Measurements from ENCODE around the gene FEV. TPM values are rescaled to one million over a fixed set of nuclear protein-coding genes. Genes with fewer than 3 reads are reported as not detected.

Gene FEV
- total and polyA plus RNA-seq, 2 experiments from 2014 or later, result not detected

- Histone ChIP-seq H3K4me1 (ENCODE audit: low read depth) (peaks cover 14% of the 10 kb centered on the region), H3K27me3 (peaks cover 89% of the 10 kb centered on the region), H3K36me3 (no peaks in the 10 kb centered on the region), H3K4me3 (peak overlapping the region; percentile 12), H3K27ac (no peak overlapping the region), H3K9me3 (ENCODE audit: low read depth) (no peaks in the 10 kb centered on the region)
- peak; percentile 87 for DNase-seq (ENCODE audit: low read depth in 1 of 2, low spot score in 1 of 2)
- peak; percentile 89 for TF ChIP-seq CTCF (IDR thresholded peaks at IDR 0.05; ENCODE audit: low read depth, low read length)
These were observed 11.2 kb upstream of the FEV start for GRCh38 chr2:218995972-218996711.

- DNase-seq (ENCODE audit: low read depth in 1 of 2, low spot score in 1 of 2), result no peak
- H3K27me3 ChIP-seq, result peaks cover 89% of the 10 kb centered on the region
- H3K36me3 ChIP-seq, result no peaks in the 10 kb centered on the region
- no peak overlapping the region for H3K4me3 ChIP-seq
- H3K4me1 ChIP-seq (ENCODE audit: low read depth), result peaks cover 14% of the 10 kb centered on the region
- no peaks in the 10 kb centered on the region for H3K9me3 ChIP-seq (ENCODE audit: low read depth)
- H3K27ac ChIP-seq, result no peak overlapping the region
- TF ChIP-seq CTCF (IDR thresholded peaks at IDR 0.05; ENCODE audit: low read depth, low read length), result no peak
These were observed 10.6 kb upstream of the FEV start for GRCh38 chr2:218995561-218995960.

GRCh38 chr2:218993345-218994315, 8.6 kb upstream of the FEV start, which contains the start of gene CRYBA2:
CRYBA2 (minus strand) TSS chr2:218993422; CDS start chr2:218993176, 246 bp downstream.
- H3K4me1 ChIP-seq (ENCODE audit: low read depth), result peaks cover 4% of the 10 kb centered on the region
- H3K27ac ChIP-seq, result no peak within 1 kb of the TSS
- no peak for DNase-seq (ENCODE audit: low read depth in 1 of 2, low spot score in 1 of 2)
- TF ChIP-seq CTCF (IDR thresholded peaks at IDR 0.05; ENCODE audit: low read depth, low read length), result peak; percentile 30
- H3K9me3 ChIP-seq (ENCODE audit: low read depth), result no peaks in the 10 kb centered on the region
- no peaks in the 10 kb centered on the region for H3K36me3 ChIP-seq
- peaks cover 89% of the 10 kb centered on the region for H3K27me3 ChIP-seq
- H3K4me3 ChIP-seq, result no peak within 1 kb of the TSS

GRCh38 chr2:218992703-218993344, 7.8 kb upstream of the FEV start:
- no peaks in the 10 kb centered on the region for H3K36me3 ChIP-seq
- no peak for TF ChIP-seq CTCF (IDR thresholded peaks at IDR 0.05; ENCODE audit: low read depth, low read length)
- no peaks in the 10 kb centered on the region for H3K9me3 ChIP-seq (ENCODE audit: low read depth)
- DNase-seq (ENCODE audit: low read depth in 1 of 2, low spot score in 1 of 2), result peak in 1 of 2 donors; percentile 36
- no peak overlapping the region for H3K4me3 ChIP-seq
- H3K27ac ChIP-seq, result no peak overlapping the region
- H3K4me1 ChIP-seq (ENCODE audit: low read depth), result peaks cover 4% of the 10 kb centered on the region
- H3K27me3 ChIP-seq, result peaks cover 93% of the 10 kb centered on the region

- Histone ChIP-seq H3K27me3 (peaks cover 96% of the 10 kb centered on the region), H3K4me3 (no peak overlapping the region), H3K9me3 (ENCODE audit: low read depth) (no peaks in the 10 kb centered on the region), H3K27ac (no peak overlapping the region), H3K4me1 (ENCODE audit: low read depth) (peaks cover 4% of the 10 kb centered on the region), H3K36me3 (no peaks in the 10 kb centered on the region)
- no peak for TF ChIP-seq CTCF (IDR thresholded peaks at IDR 0.05; ENCODE audit: low read depth, low read length)
- DNase-seq (ENCODE audit: low read depth in 1 of 2, low spot score in 1 of 2), result no peak
These were observed 7.2 kb upstream of the FEV start for GRCh38 chr2:218992196-218992595.

All from cardiac muscle cell (in vitro differentiated cells and primary cell).